CD4-positive, alpha-beta T cell treated with Interleukin-17A for 1 hour (primary cell): ENCODE results near the gene TNKS2.
A peak's percentile ranks its signal among the peaks of the same experiment; 100 is the strongest.

Source experiments
- DNase-seq: peaks from one replicate; pipeline ENCODE4 v3.0.0-alpha.2; 2020

Gene TNKS2

DNA sequence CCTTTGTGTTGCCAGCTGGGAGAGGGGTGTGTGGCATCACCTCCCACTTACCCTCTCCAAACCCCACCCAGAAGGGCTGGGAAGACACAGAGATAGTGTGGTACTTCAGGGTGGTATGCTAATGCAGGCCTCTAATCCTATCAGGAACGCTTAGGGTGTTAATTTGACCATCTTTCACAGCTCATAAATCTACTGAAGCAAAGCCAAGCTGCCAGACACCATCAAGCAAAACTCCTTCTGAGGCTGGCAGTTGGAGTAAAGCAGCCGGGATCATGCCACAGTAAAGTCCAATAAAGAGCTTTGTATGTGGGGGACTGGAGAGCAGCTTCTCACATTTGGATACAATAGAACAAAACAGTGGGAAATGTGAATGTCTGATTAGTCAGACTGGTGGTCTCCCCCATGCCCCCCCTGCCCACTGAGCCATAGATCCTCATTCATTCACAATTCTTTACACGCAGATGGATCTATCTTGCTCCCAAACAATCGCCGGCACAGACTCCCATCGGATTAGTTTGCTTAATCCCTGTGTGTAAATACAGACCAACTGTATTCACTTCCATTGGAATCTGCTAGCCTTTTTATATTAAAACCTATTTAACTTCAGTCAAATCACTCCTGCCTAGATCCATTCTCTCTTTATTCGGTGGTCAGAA lies 81.4 kb downstream of the TNKS2 start:
- DNase-seq, result no peak

- DNase-seq, result no peak
Observed at GRCh38 chr10:91880310-91880709, 82.1 kb downstream of the TNKS2 start.

- no peak for DNase-seq
Observed at GRCh38 chr10:91883549-91884444, 85.6 kb downstream of the TNKS2 start.

- no peak for DNase-seq
Observed at GRCh38 chr10:91884536-91884935, 86.3 kb downstream of the TNKS2 start.

- no peak for DNase-seq
Observed at GRCh38 chr10:91885362-91886079, 87.3 kb downstream of the TNKS2 start.

GRCh38 chr10:91886954-91887271 lies 88.7 kb downstream of the TNKS2 start:
- DNase-seq, result no peak

DNA sequence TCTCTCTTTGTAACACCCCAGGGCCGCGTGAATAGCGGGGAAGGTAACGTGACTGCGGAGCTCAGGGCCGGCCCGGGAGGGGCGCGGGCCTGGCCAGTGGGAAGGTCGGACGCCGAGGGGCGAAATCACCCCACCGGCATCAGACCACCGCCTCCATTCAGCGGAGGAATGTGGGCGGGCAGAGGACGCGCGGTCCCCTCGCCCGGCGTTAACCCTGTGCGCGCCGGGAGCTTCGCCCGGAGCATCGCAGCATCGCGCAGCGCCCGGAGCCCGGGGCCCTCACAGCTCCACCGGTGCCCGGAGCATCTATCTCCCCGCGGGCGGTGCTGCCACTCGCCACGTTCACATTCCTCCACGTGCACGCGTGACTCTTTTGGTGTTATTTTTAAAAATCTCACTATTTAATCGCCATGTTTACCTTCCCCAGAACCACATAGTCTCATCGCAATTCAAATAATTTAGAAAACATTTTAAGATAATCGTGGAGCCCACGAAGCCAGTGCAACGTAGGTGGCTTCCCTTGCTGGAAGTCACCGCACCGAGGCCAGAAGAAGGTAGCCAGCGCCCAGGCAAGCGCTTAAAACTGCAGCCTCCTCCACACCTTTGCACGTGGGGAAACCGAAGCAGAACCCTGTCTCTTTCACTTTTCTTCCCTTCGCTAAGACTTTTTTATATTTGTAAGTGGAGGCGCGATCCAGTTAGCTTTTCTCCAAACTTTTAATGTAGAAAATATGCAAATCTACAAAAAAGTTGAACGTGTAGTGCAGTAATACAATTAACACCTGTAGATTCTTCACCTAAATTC lies 89.2 kb downstream of the TNKS2 start:
- DNase-seq, result peak; percentile 17

- DNase-seq, result no peak
Observed at GRCh38 chr10:91891125-91892001, 93.1 kb downstream of the TNKS2 start.

DNA sequence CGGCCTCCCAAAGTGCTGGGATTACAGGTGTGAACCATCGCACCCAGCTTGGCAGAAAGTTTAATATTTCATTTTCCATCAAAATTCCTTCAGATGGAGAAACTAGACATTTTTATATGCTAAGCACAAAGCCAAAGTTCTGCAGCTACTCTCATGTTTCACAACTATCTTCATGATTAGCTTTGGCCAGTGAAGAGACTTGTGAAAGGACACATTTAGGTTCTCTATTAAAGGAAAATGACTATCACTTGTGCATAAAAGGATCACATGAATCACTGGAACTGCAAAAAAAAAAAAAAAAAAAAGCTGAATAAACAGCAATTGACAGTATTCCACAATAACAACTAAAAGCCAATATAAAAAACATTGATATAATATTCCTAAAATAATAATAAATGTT lies 94.8 kb downstream of the TNKS2 start:
- DNase-seq, result no peak

- peak; percentile 13 for DNase-seq
Observed at GRCh38 chr10:91894261-91894685, 96.0 kb downstream of the TNKS2 start.

DNA sequence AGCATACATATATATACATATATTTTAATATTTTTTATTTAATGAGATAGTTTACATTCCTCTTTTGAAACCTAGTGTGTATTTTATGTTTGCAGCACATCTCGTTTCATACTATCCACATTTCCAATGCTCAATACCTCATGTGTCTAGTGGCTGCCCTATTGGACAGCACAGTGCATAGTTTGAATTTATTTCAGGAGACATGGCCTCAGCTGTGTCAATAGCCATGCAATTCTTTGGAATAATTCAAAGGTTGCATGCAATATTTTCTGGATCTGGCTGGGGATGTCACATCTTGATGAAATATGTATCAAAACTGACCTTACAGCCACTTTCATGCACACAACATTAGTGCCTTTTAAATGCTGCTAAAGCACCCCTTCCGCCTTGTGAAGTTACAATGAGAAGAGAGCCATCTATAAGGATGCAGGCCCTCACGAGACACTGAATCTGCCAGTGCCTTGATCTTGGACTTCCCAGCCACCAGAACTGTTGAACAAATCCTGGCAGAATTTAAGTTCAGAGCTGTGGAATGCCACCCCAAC lies 98.1 kb downstream of the TNKS2 start:
- no peak for DNase-seq

GRCh38 chr10:91897421-91897820 lies 99.2 kb downstream of the TNKS2 start:
- DNase-seq, result no peak

- peak; percentile 70 for DNase-seq
Observed at GRCh38 chr10:91901784-91902677, 103.8 kb downstream of the TNKS2 start.

DNA sequence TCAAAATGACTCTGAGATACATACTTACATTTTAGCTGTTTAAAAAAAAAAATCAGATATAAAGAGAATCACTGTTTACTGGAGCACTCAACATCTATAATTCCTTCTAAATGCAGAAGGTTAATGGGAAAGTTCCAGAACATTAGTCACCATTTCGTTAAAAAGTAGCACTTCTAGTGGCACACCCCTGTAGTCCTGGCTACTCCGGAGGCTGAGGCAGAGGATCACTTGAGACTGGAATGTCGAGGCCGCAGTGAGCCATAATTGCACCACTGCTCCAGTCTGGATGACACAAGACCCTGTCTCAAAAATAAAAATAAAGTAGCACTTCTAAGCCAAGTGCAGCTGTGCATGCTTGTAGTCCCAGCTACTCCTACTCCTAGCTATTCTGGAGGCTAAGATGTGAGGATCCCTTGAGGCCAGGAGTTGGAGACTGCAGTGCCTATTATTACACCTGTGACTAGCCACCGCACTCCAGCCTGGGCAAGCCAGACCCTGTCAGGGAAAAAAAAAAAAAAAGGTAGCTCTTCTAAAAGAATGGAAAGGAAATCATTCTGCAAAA lies 108.9 kb downstream of the TNKS2 start:
- no peak for DNase-seq

GRCh38 chr10:91907914-91908336 lies 109.7 kb downstream of the TNKS2 start:
- DNase-seq, result no peak

- peak; percentile 76 for DNase-seq
Observed at GRCh38 chr10:91908337-91909116, 110.3 kb downstream of the TNKS2 start.

DNA sequence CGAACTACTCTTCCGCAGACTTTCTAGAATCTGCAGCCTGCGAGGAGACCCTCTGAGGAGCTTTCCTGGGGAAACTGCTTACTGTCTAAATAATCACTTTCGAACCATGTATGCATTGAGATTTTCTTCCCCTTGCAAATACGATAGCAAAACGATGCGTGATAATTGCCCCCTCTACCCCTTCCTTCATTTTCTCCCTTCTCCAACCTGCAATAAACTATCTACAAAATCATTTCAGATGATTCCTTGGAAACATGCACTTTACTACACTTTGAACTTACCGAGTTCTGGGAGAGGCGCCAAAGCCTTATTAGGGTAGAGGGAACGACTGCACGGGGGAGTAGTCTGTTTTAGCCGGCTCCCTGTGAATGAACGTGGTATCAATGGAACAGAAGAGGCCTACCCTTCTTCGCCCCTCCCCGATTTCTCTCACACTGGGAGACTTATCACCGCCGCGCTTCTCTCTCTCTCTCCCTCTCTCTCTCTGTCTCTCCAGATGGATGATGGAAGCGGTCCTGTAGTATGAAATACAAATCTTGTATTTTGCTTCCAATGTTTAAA lies 111.0 kb downstream of the TNKS2 start, which contains the start of gene FGFBP3:
TSS of gene FGFBP3 (minus strand) at position 370 of the 561 bp plus-strand sequence. CDS start 517 bp downstream, outside the sequence.
- peak; percentile 38 for DNase-seq

DNA sequence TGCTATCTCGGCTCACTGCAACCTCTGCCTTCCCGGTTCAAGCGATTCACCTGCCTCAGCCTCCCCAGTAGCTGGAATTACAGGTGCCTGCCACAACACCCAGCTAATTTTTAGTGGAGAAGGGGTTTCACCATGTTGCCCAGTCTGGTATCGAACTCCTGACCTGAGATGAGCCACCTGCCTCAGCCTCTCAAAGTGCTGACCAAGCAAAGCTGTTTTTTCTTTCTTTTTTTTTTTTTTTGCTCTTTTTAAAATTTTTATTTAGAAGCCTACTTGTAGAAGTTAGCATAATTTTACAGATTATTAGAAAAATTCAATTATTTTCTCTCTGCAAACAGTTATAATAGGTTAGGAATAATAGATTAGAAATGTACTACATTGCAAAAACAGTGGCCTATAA lies 112.2 kb downstream of the TNKS2 start:
- DNase-seq, result no peak
